Adipose tissue (tissue), 3 donors: Measurements from ENCODE around the gene VWA3A. TPM values are rescaled to one million over a fixed set of nuclear protein-coding genes. Genes with fewer than 3 reads are reported as not detected.
"Not testable (repeated sequence)": the region's sequence is repeated elsewhere in the genome, so short reads cannot be mapped to it uniquely, and the experiment has no call there.

Experiments
- H3K27ac ChIP-seq: one replicate; pipeline ENCODE4 v1.5.1; 2013; ENCODE audit warnings: low read depth, low read length
- whole genome bisulfite sequencing, 3 donors: extraction: QIAGEN DNeasy Blood & Tissue Kit; methylation state at CpG; one replicate each; pipeline ENCODE4 v1.1.7; 2013; 5-methylcytosine and 5-hydroxymethylcytosine counted together
- polyA plus RNA-seq, 3 donors: library from polyadenylated mRNA; stranded (reverse); fragments of 200-250 nt; gene quantifications; one replicate each; pipeline ENCODE4 v1.2.3, GENCODE V29; 2013
- donor health status: healthy with polysubstance abuse.
- donor health status: Bipolar disorder and iron deficiency.
- donor health status: healthy.

The VWA3A gene
- under 1 TPM; 0.03 to 0.34 (median 0.13) TPM for polyA plus RNA-seq

GRCh38 chr16:22092143-22092933 is at the start of gene VWA3A:
VWA3A (plus strand) TSS chr16:22092541; CDS start chr16:22092638, 97 bp downstream.
- H3K27ac ChIP-seq, result no peak within 1 kb of the TSS
- 39 to 58% (median 46%) methylated on average over 9 of the region's 9 CpGs for WGBS, 3 donors

GRCh38 chr16:22043882-22044281 is 48.5 kb upstream of the VWA3A start:
- H3K27ac ChIP-seq, result not testable (repeated sequence)
- WGBS, 3 donors, result 90 to 94% (median 93%) methylated on average over 3 of the region's 3 CpGs

GRCh38 chr16:22045888-22046287 is 46.5 kb upstream of the VWA3A start:
- not testable (repeated sequence) for H3K27ac ChIP-seq
- WGBS, 3 donors, result 63 to 65% (median 65%) methylated on average over 5 of the region's 5 CpGs

GRCh38 chr16:22050963-22051362 is 41.4 kb upstream of the VWA3A start:
- WGBS, 3 donors, result 95 to 98% (median 96%) methylated on average over 4 of the region's 4 CpGs
- H3K27ac ChIP-seq, result no peak overlapping the region

GRCh38 chr16:22052980-22053379 is 39.4 kb upstream of the VWA3A start:
- no peak overlapping the region for H3K27ac ChIP-seq
- 64 to 82% (median 72%) methylated on average over 6 of the region's 6 CpGs for WGBS, 3 donors

- WGBS, 3 donors, result 89 to 96% (median 91%) methylated on average over 4 of the region's 4 CpGs
- H3K27ac ChIP-seq, result no peak overlapping the region
Observed at GRCh38 chr16:22053921-22054341, 38.4 kb upstream of the VWA3A start.

- WGBS, 3 donors, result 72 to 83% (median 73%) methylated on average over 5 of the region's 5 CpGs
- H3K27ac ChIP-seq, result no peak overlapping the region
Observed at GRCh38 chr16:22054847-22055590, 37.3 kb upstream of the VWA3A start.

- H3K27ac ChIP-seq, result no peak overlapping the region
- 73 to 89% (median 84%) methylated on average over 5 of the region's 5 CpGs for WGBS, 3 donors
Observed at GRCh38 chr16:22055881-22056280, 36.5 kb upstream of the VWA3A start.

GRCh38 chr16:22063888-22064467 is 28.4 kb upstream of the VWA3A start:
- 64 to 97% (median 90%) methylated on average over 1 of the region's 1 CpG for WGBS, 3 donors
- H3K27ac ChIP-seq, result no peak overlapping the region

- WGBS, 3 donors, result 82 to 100% (median 91%) methylated on average over 1 of the region's 1 CpG
- no peak overlapping the region for H3K27ac ChIP-seq
Observed at GRCh38 chr16:22065252-22065651, 27.1 kb upstream of the VWA3A start.

- no peak overlapping the region for H3K27ac ChIP-seq
- 38 to 55% (median 43%) methylated on average over 12 of the region's 12 CpGs for WGBS, 3 donors
Observed at GRCh38 chr16:22070361-22071330, 21.7 kb upstream of the VWA3A start.

- no peak overlapping the region for H3K27ac ChIP-seq
- 57 to 77% (median 77%) methylated on average over 7 of the region's 7 CpGs for WGBS, 3 donors
Observed at GRCh38 chr16:22071331-22071910, 20.9 kb upstream of the VWA3A start.

GRCh38 chr16:22073350-22073749 is 19.0 kb upstream of the VWA3A start:
- 69 to 78% (median 74%) methylated on average over 3 of the region's 3 CpGs for WGBS, 3 donors
- no peak overlapping the region for H3K27ac ChIP-seq

- H3K27ac ChIP-seq, result no peak overlapping the region
- WGBS, 3 donors, result 91 to 94% (median 93%) methylated on average over 11 of the region's 11 CpGs
Observed at GRCh38 chr16:22075043-22075757, 17.1 kb upstream of the VWA3A start.

- H3K27ac ChIP-seq, result no peak overlapping the region
- WGBS, 3 donors, result 96 to 98% (median 97%) methylated on average over 1 of the region's 1 CpG
Observed at GRCh38 chr16:22075776-22076175, 16.6 kb upstream of the VWA3A start.

GRCh38 chr16:22077700-22078313 is 14.5 kb upstream of the VWA3A start:
- no peak overlapping the region for H3K27ac ChIP-seq
- WGBS, 3 donors, result 41 to 44% (median 42%) methylated on average over 8 of the region's 8 CpGs

GRCh38 chr16:22078656-22079055 is 13.7 kb upstream of the VWA3A start:
- no peak overlapping the region for H3K27ac ChIP-seq
- WGBS, 3 donors, result 88 to 91% (median 89%) methylated on average over 1 of the region's 1 CpG
